ENCODE results near the gene KCNG2. TPM values are rescaled to one million over a fixed set of nuclear protein-coding genes. Genes with fewer than 3 reads are reported as not detected.

The KCNG2 gene
- total and polyA plus RNA-seq, 12 donors = 0.06 to 2.9 (median 0.50) TPM; not detected in 3

DNA sequence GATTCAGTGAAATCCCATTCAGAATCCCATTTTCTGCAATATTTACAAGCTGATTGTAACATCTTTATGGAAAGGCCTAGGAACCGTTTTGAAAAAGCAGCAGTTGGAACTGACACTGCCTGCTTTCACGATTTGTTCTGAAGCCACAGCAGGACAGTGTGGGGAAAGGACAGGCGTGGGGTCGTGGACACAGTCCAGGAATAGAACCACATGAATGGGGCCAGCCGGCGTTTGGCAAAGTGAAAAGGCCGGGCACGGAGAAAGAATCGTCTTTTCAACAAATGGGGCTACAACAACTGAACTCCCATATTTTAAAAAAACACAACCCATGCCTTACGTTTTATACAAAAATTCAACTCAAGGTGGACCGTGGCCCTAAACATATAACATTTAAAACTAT, 84.0 kb downstream of the KCNG2 start:
- intact Hi-C loops (cut with DNase I) = no loop called here
- H3K27me3 ChIP-seq = no peaks in the 10 kb centered on the region

DNA sequence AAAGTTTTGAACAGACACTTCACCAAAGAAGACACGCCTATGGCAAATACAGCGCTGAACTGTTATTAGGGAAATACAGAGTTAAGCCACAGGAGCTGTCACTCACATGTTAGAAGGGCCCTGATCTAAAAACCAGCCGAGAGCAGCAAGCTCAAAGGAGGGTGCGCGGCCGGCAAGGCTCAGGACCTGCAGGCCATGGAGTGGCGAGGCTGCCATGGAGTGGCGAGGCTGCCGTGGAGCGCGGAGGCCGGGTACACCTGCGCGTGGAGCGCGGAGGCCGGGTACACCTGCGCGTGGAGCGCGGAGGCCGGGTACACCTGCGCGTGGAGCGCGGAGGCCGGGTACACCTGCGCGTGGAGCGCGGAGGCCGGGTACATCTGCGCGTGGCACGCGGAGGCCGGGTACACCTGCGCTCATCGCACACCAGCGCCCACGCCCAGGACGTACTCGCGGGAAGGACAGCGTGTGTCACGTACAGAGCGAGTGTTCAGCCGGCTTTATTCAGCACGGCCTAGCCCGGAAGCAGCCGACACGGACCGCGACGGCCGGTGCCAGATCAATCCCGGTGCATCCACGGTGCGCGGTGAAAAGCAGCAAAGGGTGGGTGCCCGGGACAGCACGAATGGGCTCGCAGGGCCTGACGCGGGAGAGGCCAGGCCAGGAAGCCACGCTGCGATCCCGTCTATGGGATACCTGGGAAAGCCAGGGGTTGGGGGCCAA, 84.9 kb downstream of the KCNG2 start:
- Histone ChIP-seq H3K36me3 (replicated peaks in 1 of 2) (no peaks in the 10 kb centered on the region), H3K9me3 (replicated peaks in 1 of 3) (no peaks in the 10 kb centered on the region), H3K27ac (no peak overlapping the region), H3K4me1 (replicated peaks in 1 of 2) (no peaks in the 10 kb centered on the region), H3K27me3 (no peaks in the 10 kb centered on the region), H3K4me3 (no peak overlapping the region)
- TF ChIP-seq POLR2A (IDR thresholded peaks at IDR 0.05) (no peak), CTCF (IDR thresholded peaks at IDR 0.05) (no peak)
- WGBS, 4 donors = 94 to 96% (median 95%) methylated on average over 55 to 68 of the region's 68 CpGs
- intact Hi-C loops (cut with DNase I) = no loop called here
- peak in 1 of 7 donors; percentile 11 for DNase-seq

More for the DNA sequence above, 84.0 kb downstream of the KCNG2 start:
- no peak for TF ChIP-seq POLR2A (IDR thresholded peaks at IDR 0.05)
- no peak for TF ChIP-seq CTCF (IDR thresholded peaks at IDR 0.05)
- Histone ChIP-seq H3K4me1 (replicated peaks in 1 of 2) (no peaks in the 10 kb centered on the region), H3K9me3 (replicated peaks in 1 of 3) (no peaks in the 10 kb centered on the region), H3K36me3 (replicated peaks in 1 of 2) (no peaks in the 10 kb centered on the region), H3K27ac (no peak overlapping the region), H3K4me3 (no peak overlapping the region)
- 83 to 87% (median 85%) methylated on average over 11 of the region's 11 CpGs for WGBS, 4 donors
- DNase-seq = peak in 2 of 7 donors; percentile 10 to 35

DNA sequence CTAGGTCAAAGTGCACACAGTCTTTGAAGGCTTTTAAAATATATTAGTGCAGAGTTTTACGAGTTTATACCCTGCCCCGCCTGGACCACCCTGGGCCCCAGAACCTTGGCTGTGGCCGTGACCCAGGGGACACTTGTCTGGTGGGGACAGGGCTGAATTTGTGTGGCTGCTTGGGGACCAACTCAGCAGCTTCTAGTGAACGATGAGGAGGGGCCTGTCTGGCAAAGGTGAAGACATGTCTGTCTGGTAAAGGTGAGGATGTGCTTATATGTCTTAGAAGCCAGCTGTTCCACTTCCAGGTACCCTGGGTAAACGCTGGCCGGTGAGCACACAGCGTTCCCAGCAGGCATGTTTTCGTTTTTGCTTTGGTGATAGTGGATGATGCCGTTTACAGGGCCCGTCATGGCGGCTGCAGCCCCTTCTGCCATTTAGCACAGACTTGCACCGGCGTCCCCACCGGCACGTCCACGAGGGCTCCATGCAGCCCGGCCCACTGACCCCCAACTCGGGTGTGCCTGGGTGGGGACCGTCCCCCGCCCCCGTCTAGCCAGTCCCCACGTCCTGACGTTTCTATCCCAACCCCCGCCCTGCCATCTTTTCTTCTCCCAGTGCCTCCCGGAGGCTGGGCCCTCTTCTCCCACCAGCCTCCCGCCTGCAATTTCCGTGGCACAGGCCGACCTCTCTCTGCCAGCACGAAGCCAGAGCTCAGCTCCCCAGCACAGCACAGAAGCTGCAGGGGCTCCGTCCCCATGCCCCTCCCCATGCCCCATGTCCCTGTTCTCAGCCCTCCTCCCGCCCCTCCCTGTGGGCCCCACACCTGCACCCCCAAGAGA, 85.9 kb downstream of the KCNG2 start:
- no peak for DNase-seq
- Histone ChIP-seq H3K27me3 (no peaks in the 10 kb centered on the region), H3K27ac (no peak overlapping the region), H3K4me3 (no peak overlapping the region), H3K36me3 (replicated peaks in 1 of 2) (no peaks in the 10 kb centered on the region), H3K4me1 (replicated peaks in 1 of 2) (no peaks in the 10 kb centered on the region), H3K9me3 (replicated peaks in 1 of 3) (no peaks in the 10 kb centered on the region)
- 86 to 88% (median 87%) methylated on average over 28 to 31 of the region's 31 CpGs for WGBS, 4 donors
- TF ChIP-seq POLR2A (IDR thresholded peaks at IDR 0.05) (no peak), CTCF (IDR thresholded peaks at IDR 0.05) (no peak)
- intact Hi-C loops (cut with DNase I) = no loop called here

DNA sequence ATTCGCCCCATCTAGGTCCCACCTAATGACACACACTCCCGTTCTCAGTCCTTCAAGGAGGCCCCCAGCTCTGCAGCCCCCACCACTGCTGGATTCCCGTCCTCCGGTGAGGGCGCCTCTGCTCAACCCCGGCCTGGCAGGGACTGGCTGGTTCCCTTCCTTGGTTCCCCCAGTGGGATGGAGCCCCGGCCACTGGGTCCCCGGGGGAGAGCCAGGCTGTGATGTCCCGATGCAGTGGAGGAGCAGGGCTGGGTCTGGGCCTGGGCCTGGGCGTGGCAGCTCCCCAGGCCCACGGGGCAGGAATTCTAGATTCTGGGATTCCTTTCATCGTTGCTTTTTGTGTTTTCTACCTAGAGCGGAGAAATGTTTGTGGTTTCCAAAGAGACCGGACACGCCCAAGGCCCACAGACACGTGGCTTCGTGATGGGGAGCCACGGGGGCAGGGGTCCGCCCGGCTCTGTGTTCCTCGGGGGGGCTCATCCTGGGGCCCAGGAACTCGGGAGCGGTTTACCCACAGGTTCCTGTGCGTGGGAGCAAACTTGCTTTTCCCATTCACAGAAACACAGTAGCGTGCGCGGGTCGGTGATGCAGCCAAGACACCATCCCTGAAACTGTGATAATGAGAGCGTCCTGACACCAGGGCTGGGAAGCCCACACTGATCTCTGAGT, 86.7 kb downstream of the KCNG2 start:
- DNase-seq = peak in 1 of 7 donors; percentile 33

More for the DNA sequence above, 86.7 kb downstream of the KCNG2 start:
- H3K4me1 ChIP-seq (replicated peaks in 1 of 2) = no peaks in the 10 kb centered on the region
- 82 to 84% (median 83%) methylated on average over 21 to 29 of the region's 29 CpGs for WGBS, 4 donors
- no peak for TF ChIP-seq POLR2A (IDR thresholded peaks at IDR 0.05)
- TF ChIP-seq CTCF (IDR thresholded peaks at IDR 0.05) = no peak
- intact Hi-C loops (cut with DNase I) = no loop called here
- H3K27ac ChIP-seq = no peak overlapping the region
- no peaks in the 10 kb centered on the region for H3K27me3 ChIP-seq
- no peak overlapping the region for H3K4me3 ChIP-seq
- no peaks in the 10 kb centered on the region for H3K9me3 ChIP-seq (replicated peaks in 1 of 3)
- H3K36me3 ChIP-seq (replicated peaks in 1 of 2) = no peaks in the 10 kb centered on the region
